ENCODE data around the gene MFSD12.

Gene MFSD12

DNA sequence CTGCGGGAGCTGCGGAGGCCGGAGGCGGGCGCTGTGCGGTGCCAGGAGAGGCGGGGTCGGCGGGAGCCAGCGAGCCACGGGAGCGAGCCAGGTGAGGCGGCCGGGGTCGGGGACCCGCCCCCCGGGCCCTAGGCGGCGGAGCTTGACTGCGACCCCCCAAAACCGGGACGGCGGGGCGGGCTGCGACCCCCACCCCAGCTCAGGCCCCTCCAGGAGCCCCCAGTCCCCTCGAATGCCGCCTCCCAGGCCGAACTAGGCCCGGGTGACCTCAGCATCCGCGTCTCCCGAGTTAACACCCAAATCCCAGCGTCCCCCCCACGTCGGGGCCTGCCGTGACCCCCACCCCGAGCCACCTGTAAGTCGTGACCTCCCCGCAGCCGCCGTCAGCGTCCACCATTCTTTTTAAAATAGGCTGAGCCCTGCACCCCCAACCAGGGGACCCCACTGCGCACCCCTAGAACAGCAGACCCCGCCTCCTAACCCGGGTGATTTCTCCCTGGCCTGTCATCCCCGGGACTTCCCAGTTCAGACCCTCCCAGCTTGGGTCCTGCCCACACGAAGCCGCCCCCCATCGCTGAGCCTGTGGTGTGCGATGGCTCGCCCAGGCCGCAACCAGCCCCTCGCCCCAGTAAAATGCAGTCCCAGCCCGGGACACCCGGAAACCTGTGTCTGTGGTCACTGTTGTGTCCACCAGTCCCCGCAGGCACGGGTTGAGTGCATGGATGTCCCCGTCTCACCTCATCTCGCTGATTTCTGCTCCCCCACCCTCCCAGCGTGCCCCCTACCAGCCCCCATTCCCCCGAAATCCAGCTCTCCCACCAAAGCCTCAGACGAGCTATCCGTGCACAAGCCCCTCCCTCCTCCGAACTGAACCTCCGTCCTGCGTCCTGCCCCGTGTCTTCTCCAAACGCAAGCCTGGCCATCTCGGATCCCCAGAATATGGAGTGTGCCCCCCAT lies 50.7 kb downstream of the MFSD12 start:
- no peaks in the 10 kb centered on the region for H3K27me3 ChIP-seq (ENCODE audit: control insufficient read depth, insufficient read depth, low read length, poor library complexity, severe bottlenecking)
- H3K27ac ChIP-seq (ENCODE audit: insufficient read depth, low read depth, low read length, poor library complexity, severe bottlenecking), result no peak overlapping the region
- H3K4me3 ChIP-seq (ENCODE audit: insufficient read depth, low read depth, low read length), result peak overlapping the region; percentile 89
- H3K4me1 ChIP-seq (ENCODE audit: control insufficient read depth, insufficient read depth, low read length), result no peaks in the 10 kb centered on the region
- H3K9me3 ChIP-seq (ENCODE audit: control insufficient read depth, low read length), result no peaks in the 10 kb centered on the region
- H3K36me3 ChIP-seq (ENCODE audit: control insufficient read depth, insufficient read depth, low read length), result peaks cover 8% of the 10 kb centered on the region
- 0% methylated on average over 68 to 69 of the region's 69 CpGs for WGBS, 2 experiments

- Histone ChIP-seq H3K9me3 (ENCODE audit: control insufficient read depth, low read length) (no peaks in the 10 kb centered on the region), H3K36me3 (ENCODE audit: control insufficient read depth, insufficient read depth, low read length) (peaks cover 8% of the 10 kb centered on the region), H3K4me3 (ENCODE audit: insufficient read depth, low read depth, low read length) (peak within 1 kb of the TSS; percentile 89), H3K27ac (ENCODE audit: insufficient read depth, low read depth, low read length, poor library complexity, severe bottlenecking) (peak within 1 kb of the TSS; percentile 46), H3K4me1 (ENCODE audit: control insufficient read depth, insufficient read depth, low read length) (no peaks in the 10 kb centered on the region), H3K27me3 (ENCODE audit: control insufficient read depth, insufficient read depth, low read length, poor library complexity, severe bottlenecking) (no peaks in the 10 kb centered on the region)
- WGBS, 2 experiments, result 8% methylated on average over 79 of the region's 79 CpGs
Measured at GRCh38 chr19:3505598-3506383, 51.6 kb downstream of the MFSD12 start, which contains the start of gene FZR1. TSS of gene FZR1 (plus strand) at chr19:3506311. CDS start at chr19:3522990, 16,679 bp downstream.

GRCh38 chr19:3504735-3505134 lies 52.7 kb downstream of the MFSD12 start:
- Histone ChIP-seq H3K27ac (ENCODE audit: insufficient read depth, low read depth, low read length, poor library complexity, severe bottlenecking) (no peak overlapping the region), H3K36me3 (ENCODE audit: control insufficient read depth, insufficient read depth, low read length) (peaks cover 6% of the 10 kb centered on the region), H3K4me1 (ENCODE audit: control insufficient read depth, insufficient read depth, low read length) (peaks cover 2% of the 10 kb centered on the region), H3K4me3 (ENCODE audit: insufficient read depth, low read depth, low read length) (no peak overlapping the region), H3K9me3 (ENCODE audit: control insufficient read depth, low read length) (no peaks in the 10 kb centered on the region), H3K27me3 (ENCODE audit: control insufficient read depth, insufficient read depth, low read length, poor library complexity, severe bottlenecking) (no peaks in the 10 kb centered on the region)
- 95 to 96% methylated on average over 5 of the region's 5 CpGs for WGBS, 2 experiments

GRCh38 chr19:3503036-3503572 lies 54.3 kb downstream of the MFSD12 start:
- H3K4me1 ChIP-seq (ENCODE audit: control insufficient read depth, insufficient read depth, low read length), result peaks cover 3% of the 10 kb centered on the region
- WGBS, 2 experiments, result 92% methylated on average over 13 of the region's 13 CpGs
- no peak overlapping the region for H3K4me3 ChIP-seq (ENCODE audit: insufficient read depth, low read depth, low read length)
- H3K9me3 ChIP-seq (ENCODE audit: control insufficient read depth, low read length), result no peaks in the 10 kb centered on the region
- no peaks in the 10 kb centered on the region for H3K36me3 ChIP-seq (ENCODE audit: control insufficient read depth, insufficient read depth, low read length)
- no peak overlapping the region for H3K27ac ChIP-seq (ENCODE audit: insufficient read depth, low read depth, low read length, poor library complexity, severe bottlenecking)
- no peaks in the 10 kb centered on the region for H3K27me3 ChIP-seq (ENCODE audit: control insufficient read depth, insufficient read depth, low read length, poor library complexity, severe bottlenecking)

GRCh38 chr19:3501780-3502179 lies 55.6 kb downstream of the MFSD12 start:
- no peaks in the 10 kb centered on the region for H3K9me3 ChIP-seq (ENCODE audit: control insufficient read depth, low read length)
- WGBS, 2 experiments, result 92 to 94% methylated on average over 3 of the region's 3 CpGs
- H3K4me1 ChIP-seq (ENCODE audit: control insufficient read depth, insufficient read depth, low read length), result peaks cover 3% of the 10 kb centered on the region
- no peak overlapping the region for H3K27ac ChIP-seq (ENCODE audit: insufficient read depth, low read depth, low read length, poor library complexity, severe bottlenecking)
- no peak overlapping the region for H3K4me3 ChIP-seq (ENCODE audit: insufficient read depth, low read depth, low read length)
- H3K27me3 ChIP-seq (ENCODE audit: control insufficient read depth, insufficient read depth, low read length, poor library complexity, severe bottlenecking), result no peaks in the 10 kb centered on the region
- H3K36me3 ChIP-seq (ENCODE audit: control insufficient read depth, insufficient read depth, low read length), result no peaks in the 10 kb centered on the region

DNA sequence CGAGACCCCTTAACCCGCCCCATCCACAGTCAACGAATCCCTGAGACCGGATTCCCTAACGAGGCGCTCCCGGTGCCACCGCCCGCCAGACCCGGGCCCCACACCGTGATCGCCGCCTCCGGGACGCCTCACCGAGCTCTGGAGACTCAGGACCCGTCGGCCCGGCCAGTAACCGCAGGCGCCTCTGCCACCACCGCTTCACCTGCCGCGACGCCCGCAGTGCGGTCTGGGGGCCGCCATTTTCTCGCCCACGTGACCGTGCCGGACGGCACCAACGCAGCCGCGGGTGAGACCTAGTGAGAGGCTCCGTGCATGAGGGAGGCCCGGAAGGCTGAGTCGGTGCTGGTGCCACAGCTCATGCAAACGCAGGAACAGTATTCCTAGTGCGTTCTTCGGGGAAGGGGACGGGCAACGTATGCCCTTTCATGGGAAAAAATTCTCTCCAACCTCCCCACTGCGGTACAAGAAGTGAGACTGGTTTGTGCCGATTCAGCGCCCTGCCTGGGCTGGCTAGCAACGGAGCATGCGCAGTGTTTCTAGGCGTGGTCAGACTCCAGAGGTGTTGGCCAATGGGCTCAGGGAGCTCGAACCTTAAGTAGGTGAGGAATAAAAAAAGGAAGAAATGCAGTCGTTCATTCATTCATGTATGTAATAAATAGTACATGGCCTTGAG lies 56.8 kb downstream of the MFSD12 start, which contains the start of gene DOHH:
Gene DOHH, minus strand, starts transcription at position 246 of the 673 bp plus-strand sequence. CDS start 3,860 bp downstream, outside the sequence.
- WGBS, 2 experiments, result 0% methylated on average over 52 of the region's 52 CpGs
- H3K36me3 ChIP-seq (ENCODE audit: control insufficient read depth, insufficient read depth, low read length), result peaks cover 7% of the 10 kb centered on the region
- H3K27me3 ChIP-seq (ENCODE audit: control insufficient read depth, insufficient read depth, low read length, poor library complexity, severe bottlenecking), result no peaks in the 10 kb centered on the region
- peak within 1 kb of the TSS; percentile 99 for H3K27ac ChIP-seq (ENCODE audit: insufficient read depth, low read depth, low read length, poor library complexity, severe bottlenecking)
- H3K4me3 ChIP-seq (ENCODE audit: insufficient read depth, low read depth, low read length), result peak within 1 kb of the TSS; percentile 98
- H3K9me3 ChIP-seq (ENCODE audit: control insufficient read depth, low read length), result no peaks in the 10 kb centered on the region
- peaks cover 3% of the 10 kb centered on the region for H3K4me1 ChIP-seq (ENCODE audit: control insufficient read depth, insufficient read depth, low read length)

DNA sequence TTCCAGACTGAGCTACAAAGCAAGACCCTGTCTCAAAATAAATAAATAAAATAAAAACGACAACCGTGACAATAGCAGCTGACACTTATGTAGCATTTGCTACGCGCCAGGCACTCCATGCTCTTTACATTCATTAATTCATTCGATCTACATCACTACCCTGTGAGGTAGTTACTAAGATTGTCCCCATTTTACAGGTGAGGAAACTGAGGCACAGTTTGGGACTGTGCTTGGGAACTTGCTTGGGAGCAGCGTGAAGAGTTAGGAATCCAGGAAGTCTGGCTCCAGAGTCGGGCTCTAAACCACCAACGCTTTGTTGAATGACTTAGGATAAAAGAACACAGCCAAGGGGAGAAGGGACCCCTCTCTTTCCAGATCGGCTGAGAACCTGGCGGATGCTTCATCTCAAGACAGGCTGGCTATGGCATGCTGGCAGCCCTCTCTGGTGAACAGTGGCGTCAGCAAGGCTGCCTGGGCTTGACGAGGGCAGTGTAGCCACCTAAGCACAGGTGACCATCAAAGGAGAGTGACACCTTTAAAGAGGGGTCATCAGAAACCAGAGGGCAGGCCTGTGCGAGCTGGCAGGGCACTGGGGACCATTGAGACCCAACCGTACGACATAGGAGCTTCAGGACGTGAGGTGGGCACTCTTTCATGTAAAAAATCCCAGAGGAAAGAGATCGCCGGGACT lies 57.5 kb downstream of the MFSD12 start:
- Histone ChIP-seq H3K4me1 (ENCODE audit: control insufficient read depth, insufficient read depth, low read length) (peaks cover 3% of the 10 kb centered on the region), H3K9me3 (ENCODE audit: control insufficient read depth, low read length) (no peaks in the 10 kb centered on the region), H3K4me3 (ENCODE audit: insufficient read depth, low read depth, low read length) (peak overlapping the region; percentile 98), H3K27me3 (ENCODE audit: control insufficient read depth, insufficient read depth, low read length, poor library complexity, severe bottlenecking) (no peaks in the 10 kb centered on the region), H3K27ac (ENCODE audit: insufficient read depth, low read depth, low read length, poor library complexity, severe bottlenecking) (peak overlapping the region; percentile 99), H3K36me3 (ENCODE audit: control insufficient read depth, insufficient read depth, low read length) (peaks cover 7% of the 10 kb centered on the region)
- WGBS, 2 experiments, result 30 to 31% methylated on average over 18 of the region's 18 CpGs

- no peak overlapping the region for H3K27ac ChIP-seq (ENCODE audit: insufficient read depth, low read depth, low read length, poor library complexity, severe bottlenecking)
- H3K4me3 ChIP-seq (ENCODE audit: insufficient read depth, low read depth, low read length), result no peak overlapping the region
- peaks cover 3% of the 10 kb centered on the region for H3K4me1 ChIP-seq (ENCODE audit: control insufficient read depth, insufficient read depth, low read length)
- H3K27me3 ChIP-seq (ENCODE audit: control insufficient read depth, insufficient read depth, low read length, poor library complexity, severe bottlenecking), result no peaks in the 10 kb centered on the region
- WGBS, 2 experiments, result 93% methylated on average over 5 of the region's 5 CpGs
- peaks cover 10% of the 10 kb centered on the region for H3K36me3 ChIP-seq (ENCODE audit: control insufficient read depth, insufficient read depth, low read length)
- H3K9me3 ChIP-seq (ENCODE audit: control insufficient read depth, low read length), result no peaks in the 10 kb centered on the region
Measured at GRCh38 chr19:3497757-3498520, 59.4 kb downstream of the MFSD12 start.

All from ectodermal cell (in vitro differentiated cells).